GM10266 (cell line): Measurements from ENCODE around the gene PIK3C2A.
"Not testable (repeated sequence)": the region's sequence is repeated elsewhere in the genome, so short reads cannot be mapped to it uniquely, and the experiment has no call there.

Experiments
- DNase-seq: peaks from one replicate; pipeline ENCODE4 v3.0.0; 2012; ENCODE audit errors: extremely low spot score
- TF ChIP-seq, protein P1 (sequence below): IDR thresholded peaks from 2 replicates; pipeline ENCODE4 v1.5.1; 2012; ENCODE audit warnings: mild to moderate bottlenecking, low read depth; ENCODE audit not compliant: control insufficient read depth, insufficient read depth; ENCODE audit errors: missing control alignments

The PIK3C2A gene

GRCh38 chr11:17240780-17241179, 33.0 kb upstream of the PIK3C2A start:
- TF ChIP-seq, protein P1, sequence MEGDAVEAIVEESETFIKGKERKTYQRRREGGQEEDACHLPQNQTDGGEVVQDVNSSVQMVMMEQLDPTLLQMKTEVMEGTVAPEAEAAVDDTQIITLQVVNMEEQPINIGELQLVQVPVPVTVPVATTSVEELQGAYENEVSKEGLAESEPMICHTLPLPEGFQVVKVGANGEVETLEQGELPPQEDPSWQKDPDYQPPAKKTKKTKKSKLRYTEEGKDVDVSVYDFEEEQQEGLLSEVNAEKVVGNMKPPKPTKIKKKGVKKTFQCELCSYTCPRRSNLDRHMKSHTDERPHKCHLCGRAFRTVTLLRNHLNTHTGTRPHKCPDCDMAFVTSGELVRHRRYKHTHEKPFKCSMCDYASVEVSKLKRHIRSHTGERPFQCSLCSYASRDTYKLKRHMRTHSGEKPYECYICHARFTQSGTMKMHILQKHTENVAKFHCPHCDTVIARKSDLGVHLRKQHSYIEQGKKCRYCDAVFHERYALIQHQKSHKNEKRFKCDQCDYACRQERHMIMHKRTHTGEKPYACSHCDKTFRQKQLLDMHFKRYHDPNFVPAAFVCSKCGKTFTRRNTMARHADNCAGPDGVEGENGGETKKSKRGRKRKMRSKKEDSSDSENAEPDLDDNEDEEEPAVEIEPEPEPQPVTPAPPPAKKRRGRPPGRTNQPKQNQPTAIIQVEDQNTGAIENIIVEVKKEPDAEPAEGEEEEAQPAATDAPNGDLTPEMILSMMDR = no peak
- no peak for DNase-seq

DNA sequence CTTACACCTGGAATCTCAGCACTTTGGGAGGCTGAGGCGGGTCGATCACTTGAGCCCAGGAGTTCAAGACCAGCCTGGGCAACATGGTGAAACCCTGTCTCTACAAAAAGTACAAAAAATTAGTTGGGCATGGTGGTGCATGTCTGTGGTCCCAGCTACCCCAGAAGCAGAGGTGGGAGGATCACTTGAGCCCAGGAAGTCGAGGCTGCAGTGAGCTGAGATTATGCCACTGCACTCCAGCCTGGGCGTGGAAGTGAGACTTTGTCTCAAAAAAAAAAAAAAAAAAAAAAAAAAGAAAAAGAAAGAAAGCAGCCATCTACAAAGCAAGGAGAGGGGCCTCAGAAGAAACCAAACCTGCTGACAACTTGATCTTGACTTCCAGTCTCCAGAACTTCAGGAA, 32.1 kb upstream of the PIK3C2A start:
- not testable (repeated sequence) for DNase-seq

DNA sequence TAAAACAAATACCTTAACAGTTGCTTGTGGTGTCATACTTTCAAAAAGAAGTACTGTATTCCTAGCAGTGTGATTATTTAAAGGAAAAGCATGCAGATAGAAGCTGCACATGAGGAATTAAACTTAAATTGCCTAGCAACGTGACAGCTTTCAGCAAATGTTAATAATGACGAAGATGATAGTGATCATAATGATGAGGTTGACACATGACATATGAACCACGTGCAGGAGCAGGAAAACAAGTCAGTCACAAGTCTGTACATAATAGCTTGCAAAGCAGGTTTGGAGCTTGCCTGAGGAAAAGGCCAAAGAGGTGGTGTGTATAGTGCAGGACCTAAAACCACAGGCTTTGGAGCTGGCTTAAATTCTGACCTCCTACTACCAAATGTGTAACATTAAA, 30.6 kb upstream of the PIK3C2A start:
- no peak for DNase-seq
- TF ChIP-seq, protein P1 = no peak

DNA sequence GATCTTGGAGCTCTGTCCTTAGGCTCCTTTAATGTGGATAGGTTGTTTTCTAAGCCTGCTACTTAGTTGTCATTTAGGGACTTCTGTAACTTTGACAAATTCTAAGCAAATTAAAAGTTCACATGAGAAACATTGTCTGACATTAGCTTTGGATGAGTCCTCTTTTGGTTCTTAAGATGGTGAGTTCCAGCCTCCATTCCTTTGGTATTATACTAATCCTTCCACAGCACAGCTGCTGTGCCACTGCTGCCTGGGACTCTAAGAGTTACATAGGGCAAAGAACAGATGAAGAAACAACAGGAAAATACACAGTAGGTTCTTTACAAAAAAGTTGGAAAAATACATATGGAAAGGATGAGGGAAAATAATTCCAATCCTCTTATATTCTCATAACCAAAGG, 25.3 kb upstream of the PIK3C2A start:
- no peak for DNase-seq
- TF ChIP-seq, protein P1 = no peak

GRCh38 chr11:17230867-17231851, 23.4 kb upstream of the PIK3C2A start:
- TF ChIP-seq, protein P1 = no peak
- DNase-seq = no peak

- TF ChIP-seq, protein P1 = no peak
- DNase-seq = no peak
Observed at GRCh38 chr11:17229481-17230152, 21.8 kb upstream of the PIK3C2A start.

GRCh38 chr11:17228186-17228925, 20.6 kb upstream of the PIK3C2A start:
- not testable (repeated sequence) for DNase-seq

- TF ChIP-seq, protein P1 = no peak
- DNase-seq = no peak
Observed at GRCh38 chr11:17224727-17225126, 16.9 kb upstream of the PIK3C2A start.
